GM21717 (cell line): ENCODE measurements around the gene BMP6.

ENCODE experiments used
- ATAC-seq: cut with Tn5 transposase; IDR thresholded peaks from one replicate; pipeline ENCODE4 v1.9.1; 2021; ENCODE audit warnings: mild to moderate bottlenecking, moderate library complexity; ENCODE audit not compliant: unreplicated experiment

BMP6 gene

DNA sequence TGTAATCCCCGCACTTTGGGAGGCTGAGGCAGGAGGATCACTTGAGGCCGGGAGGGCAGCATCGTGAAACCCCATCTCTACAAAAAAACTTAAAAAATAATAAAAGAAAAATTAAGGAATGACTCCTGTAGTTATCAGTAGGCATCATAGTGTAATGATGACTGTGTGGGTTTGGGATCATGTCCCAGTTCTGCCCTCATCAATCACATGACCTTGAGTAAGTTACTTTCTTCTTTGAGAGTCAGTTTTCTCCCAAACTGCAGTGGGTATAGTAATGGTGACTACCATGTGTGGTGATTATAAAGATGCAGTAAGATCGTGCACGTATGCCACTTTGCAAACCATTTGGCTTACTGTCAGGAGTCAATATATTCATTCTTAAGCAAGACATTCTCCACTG, 95.5 kb downstream of the BMP6 start:
- no peak for ATAC-seq

DNA sequence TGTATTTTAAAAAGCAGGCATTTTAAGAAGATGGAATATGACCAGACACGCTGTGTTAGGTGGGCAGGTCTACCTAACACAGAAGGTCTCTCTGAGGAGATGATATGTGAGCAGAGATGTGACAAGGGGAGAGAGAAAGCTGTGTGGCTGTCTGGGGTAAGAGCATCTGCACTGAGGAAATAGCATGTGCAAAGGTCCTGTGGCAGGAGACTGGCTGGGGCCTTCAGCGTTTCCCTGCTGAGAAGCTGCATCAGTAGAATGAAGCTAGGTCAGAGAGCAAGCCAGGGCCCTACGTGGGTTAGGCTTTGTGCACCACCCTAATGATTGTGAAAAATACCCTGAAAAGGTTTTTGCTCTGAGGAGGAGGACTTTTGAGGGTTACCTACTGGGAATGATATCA, 97.7 kb downstream of the BMP6 start:
- ATAC-seq, result no peak

DNA sequence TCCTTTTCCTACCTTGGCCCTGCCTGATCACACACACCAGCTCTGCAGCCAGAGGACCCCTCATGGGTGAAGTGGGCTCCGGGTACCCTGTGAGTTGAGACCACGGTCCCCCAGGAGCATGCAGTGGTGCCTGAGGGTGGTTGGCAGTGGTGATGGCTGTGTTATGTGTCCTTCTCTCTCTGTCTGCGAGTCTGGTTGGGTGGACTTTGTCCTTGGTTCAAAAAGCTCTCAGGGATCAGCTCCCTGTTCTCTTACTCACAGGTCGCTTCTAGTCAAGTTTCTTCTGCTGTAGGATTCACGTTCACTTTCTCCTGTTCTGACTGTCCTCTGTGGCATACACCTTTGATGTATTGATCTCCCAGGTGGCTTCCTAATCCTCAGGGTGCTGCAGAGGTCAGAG, 100.1 kb downstream of the BMP6 start:
- no peak for ATAC-seq

DNA sequence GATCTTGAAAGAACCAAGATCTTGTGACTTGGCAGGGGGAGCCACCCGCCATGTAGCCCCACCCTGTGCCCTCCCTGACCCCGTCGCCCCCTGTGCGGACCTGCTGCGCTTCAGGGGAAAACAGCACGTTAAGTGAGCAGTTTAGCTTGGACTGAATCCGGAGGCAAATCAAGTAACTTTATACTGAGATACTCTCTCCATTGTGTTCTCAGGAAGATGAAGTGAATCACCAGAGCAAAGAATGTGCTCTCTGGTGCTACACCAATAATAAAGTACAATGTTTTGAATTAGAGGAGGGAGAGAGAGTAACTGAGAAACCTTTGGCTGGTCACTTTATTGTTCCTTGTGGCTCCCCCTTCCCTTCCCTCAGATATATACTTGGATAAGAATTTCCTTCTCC, 101.2 kb downstream of the BMP6 start:
- ATAC-seq, result no peak

DNA sequence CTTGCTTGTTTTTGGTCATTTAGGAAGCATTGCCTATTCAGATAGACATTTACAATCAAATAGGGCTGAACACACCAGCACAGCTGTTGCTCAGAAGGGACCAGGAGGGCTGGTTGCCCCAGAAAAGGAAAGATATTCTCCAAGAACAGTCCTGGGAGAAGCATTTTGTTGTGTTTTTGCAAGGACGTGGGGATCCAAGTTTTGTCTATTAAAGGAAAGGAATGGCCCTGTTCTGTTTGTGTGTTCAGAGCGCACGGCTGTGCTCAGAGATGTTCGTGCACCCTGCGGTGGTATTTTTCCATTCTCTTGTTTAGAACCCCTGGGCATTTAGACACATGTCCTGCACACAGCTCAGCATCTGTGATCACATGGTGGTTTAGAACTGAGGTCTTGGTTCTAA, 102.2 kb downstream of the BMP6 start:
- no peak for ATAC-seq

DNA sequence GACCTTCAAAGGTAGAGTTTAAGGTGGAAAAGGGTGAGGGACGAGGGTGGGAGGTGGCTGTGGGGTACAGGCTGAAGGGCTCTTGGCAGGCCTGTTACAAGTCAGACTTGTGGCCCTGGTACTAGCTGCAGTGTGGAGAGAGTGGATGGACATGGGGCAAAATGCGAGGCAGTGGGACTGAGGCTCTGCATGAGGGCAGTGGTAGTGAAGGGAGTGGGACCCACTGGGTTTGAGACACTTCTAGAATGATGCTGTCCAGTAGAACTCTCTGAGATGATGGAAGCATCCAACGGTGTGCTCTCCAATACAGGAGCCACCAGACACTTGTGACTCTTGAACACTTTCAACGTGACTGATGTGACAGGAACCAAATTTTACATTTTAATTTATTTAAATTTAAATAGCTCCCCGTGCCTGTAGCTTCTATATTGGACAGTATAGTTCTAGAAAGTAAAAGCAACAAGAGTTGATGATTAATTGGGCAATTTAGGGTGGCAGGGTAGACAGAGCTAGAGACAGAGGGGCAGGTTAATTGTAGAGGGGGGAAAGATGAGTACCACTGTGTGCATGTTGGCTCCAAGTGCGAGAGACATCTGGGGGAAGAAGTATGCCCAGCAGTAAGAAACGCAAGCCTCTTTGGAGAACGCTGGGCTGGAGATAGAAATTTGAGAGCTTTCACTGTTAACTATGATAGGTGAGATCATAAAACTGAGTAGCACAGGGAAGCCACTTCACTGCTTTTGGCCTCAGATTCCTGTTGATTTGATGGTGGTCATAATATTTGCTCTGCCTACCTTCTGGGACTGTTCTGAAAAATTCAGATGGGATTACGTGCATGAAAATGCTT, 107.2 kb downstream of the BMP6 start:
- ATAC-seq, result no peak

DNA sequence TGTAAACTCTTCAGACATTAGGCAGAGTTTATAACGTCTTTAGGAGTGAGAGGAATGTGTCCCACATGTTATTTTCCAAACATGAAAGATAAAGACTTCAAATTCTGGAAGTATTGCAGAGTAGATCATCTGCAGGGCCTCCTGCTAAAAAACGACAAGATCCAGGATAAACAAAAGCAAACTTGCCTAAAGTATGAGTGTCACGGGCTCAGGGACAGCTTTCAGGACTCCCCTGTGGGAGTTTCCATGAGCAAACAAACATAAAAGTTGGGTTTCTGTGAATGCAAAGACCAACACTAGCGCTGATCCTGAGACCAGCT, 107.8 kb downstream of the BMP6 start:
- no peak for ATAC-seq

DNA sequence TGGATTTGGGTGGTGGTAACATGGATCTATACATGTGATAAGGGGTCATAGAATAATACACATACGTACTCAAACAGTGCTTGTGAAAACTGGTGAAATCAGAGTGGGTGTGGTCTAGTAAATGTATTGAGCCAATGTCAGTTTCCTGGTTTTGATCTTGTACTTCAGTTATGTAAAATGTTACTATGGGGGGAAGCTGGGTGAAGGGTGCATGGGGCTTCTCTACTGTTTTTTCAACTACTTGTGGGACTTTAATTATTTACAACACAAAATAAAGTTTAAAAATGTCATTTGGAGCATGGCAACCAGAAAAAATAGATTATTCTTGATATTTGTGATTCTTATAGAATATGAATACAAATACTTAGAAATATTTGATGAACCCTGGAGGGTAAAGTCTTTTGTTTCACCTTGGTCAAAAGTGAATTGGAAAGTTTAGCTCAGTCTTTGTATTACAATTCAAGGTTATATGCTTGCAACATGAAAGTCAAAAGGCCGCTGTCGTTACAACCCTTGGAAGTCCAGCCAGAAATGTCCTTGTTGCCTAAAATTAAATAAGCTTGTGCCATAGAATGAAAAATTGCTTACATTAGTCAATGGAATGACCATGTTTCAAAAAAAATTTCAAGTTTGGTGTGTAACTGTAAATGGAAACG, 110.6 kb downstream of the BMP6 start:
- ATAC-seq, result no peak

DNA sequence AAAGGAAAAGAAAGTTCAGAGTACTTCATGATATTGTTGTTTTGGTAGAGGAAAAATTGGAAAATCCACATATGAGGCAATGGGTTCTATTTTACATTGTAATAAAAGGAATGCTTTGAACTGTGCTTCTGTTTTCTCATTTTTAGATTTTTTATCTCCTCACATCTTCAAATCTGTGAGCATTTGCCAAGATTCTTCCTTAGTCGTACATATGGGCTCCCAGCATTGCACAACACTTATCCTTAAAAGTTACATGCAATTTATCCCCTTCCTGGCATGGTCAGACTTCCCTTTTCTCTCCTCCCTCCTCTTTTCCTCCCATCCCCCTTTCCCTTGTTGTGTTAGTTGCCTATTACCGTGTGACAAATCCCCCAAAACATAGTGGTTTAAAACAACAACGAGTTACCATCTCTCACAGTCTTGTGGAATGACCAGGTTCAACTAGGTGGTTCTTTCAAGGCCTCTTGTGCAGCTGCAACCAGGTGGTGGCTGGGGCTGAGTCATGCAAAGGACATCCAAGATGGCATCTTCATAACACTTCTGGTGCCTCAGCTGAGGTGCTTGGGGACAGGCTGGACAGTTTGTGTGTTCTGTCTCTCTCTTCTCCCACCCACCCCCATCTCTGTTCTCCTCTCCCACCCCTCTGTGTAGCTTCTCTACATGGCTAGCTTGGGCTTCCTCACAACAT, 116.0 kb downstream of the BMP6 start:
- no peak for ATAC-seq

DNA sequence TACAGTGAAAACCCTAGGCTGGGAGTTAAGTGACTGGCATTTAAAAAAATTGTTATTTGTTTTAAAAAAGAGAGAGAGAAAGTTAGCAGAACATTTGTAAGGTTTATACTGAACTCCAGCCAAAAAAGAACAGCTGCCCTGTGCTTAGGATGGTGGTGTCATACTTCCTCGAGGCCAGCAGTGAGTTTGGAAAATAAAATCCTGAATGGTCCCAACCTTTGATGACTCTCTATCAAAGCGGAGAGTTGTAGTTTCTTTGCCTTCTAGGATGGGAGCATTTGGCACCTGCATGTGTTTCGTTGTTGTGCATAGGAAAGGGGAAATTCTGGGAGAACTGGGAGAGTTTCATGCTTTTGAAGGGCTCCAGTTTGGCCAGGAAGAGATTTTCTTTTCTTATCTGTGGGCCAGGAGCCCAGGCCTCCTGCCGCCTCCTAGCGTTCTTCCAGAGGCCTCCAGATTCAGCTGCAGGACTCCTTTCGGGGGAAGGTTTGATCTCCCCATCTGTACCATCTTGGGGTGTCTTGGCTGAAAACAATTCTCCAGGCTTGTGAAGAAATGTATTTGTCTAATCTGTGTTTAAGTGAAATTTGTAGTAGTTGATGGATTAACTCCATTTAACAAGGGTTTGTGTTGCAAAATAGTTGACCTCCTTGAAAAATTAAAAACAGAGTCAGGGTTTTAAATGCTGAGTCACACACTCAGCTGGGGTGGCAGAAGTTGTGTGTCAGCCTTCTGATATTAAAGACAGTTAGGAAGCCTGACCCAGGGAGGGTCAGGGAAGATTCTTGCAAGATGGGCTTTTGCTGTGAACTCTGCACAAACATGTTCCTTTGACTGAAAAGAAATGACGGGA, 121.3 kb downstream of the BMP6 start:
- ATAC-seq, result no peak

DNA sequence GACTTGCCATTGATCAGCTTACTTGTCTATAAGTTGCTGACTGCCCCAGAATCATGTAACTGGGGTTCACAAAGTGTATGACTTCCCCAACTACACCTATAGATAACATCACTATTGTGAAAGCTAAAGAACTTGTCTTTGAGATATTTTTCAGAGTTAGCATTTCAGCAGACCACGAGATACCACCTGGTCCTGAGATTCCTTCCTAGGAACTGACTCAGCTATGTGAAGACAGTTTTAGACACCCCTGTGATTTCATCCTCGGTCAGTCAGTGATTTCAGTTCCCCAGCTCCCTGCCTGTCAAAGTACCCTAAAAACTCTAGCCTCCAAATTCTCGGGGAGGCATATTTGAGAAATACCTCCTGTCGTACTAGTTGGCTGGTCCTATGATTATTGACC, 122.3 kb downstream of the BMP6 start:
- ATAC-seq, result no peak

DNA sequence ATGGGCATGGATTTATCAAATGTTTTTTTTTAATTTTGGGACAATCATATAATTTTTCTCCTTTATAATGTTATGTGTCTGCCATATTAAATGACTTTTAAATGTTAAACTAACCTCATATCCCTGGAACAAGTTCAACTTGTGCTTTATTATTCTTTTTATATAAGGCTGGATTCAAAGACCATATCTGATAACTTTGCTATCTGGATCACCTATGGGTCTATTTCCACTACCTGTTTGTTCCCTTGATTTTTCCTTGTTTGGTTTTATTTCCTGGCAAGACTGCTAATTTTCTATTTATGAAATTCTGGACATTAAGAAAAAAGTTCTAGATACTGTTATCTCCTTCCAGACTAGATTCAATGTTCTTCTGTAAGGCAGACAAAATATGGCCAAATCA, 125.9 kb downstream of the BMP6 start:
- no peak for ATAC-seq

DNA sequence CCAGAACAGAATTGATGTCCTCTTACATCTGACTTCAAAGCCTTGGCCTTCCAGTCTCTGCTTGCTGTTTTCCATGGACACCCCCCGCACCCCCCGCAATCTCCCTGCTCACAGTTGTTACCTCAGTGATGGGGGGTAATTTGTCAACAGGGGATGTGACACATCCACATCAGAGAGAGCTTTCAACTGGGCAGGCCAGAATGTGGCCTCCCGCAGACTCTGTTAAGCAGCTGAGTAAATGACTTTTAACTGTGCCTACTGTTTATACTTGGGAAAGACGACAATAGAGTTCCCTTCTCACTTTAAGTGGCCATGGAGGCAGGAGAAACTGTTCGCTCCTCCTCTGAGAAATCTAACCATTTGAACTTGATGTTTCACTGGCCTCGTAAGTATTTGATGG, 133.7 kb downstream of the BMP6 start:
- no peak for ATAC-seq

DNA sequence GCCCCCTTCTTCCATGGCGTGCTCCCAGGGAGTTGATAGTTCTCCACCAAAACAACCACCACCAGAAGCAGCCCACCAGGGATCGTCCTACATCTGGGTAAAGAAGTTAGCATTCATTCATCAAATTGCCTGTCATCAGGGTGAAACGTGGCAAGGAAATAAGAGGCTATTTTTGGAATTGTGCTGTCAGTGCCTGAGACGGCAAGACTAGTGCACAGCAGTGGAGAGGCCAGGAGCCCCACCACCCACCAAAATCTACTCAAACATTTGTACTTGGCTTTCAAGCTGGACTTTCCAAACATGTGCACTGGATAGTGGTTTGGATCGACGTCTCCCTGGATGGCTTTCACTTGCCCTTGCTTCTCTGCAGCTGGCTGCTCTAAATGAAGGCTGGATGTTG, 139.9 kb downstream of the BMP6 start:
- no peak for ATAC-seq

DNA sequence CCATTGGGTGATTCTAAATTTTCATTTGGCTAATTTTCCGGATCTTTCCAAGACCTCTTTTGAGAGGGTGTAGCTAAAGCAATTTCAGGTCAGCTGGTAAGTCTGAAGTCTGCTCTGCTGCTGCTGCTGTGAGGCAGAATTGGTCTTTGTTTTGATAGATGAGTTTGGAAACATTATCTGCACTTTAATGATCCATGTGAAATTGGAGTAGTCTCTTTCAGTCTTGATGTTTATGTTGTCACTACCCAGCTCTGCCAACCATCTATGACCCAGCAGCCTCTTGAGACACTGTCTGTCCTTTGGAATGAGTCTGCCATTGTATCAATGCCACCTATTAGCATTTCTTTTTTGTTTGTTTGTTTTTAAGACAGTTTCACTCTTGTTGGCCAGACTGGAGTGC, 140.6 kb downstream of the BMP6 start:
- no peak for ATAC-seq

DNA sequence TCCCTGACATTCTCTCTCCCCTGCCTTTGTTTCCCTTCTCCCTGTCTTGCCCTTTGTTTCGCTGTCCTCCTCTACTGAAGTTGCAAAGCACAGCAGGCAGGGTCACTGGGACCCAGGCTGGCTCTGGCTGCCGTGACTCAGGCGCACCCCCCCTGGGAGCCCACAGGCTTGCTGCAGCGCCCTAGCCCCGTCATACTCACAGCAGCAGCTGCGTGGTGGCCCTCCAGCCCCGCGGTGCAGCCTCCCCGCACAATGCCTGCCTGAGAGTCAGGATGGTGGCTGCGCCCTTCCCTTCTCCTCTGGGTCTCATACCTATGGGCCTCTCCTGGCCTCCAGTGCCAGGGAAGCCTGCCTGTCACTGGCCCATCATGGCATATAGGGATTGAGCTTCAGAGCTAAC, 143.0 kb downstream of the BMP6 start:
- no peak for ATAC-seq

DNA sequence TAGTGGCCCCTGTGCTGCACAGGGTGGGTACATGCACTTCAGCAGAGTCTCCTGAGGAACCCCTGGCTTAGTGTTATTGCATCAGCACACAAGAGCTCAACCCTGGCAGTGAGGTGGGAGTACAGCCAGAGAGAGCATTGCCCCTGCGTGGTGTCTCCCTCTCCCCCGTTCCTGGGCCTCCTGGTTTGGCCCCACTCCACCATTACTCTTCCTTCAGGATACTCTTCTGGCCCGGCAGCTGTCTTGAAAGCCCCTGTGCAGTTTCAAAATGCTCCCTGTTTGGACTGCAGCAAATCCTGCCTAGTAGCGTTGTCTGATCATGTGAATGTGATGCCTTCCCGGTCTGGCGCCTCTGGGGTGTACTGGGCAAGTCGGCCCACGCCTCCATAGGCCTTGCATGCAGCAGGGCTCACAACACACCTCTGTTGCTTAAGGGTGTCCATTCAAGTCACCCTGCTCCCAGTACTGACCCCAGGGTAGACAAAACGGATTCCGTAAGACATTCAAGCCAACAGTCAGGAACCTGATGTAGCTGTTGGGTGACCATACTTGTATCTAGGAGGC, 152.6 kb downstream of the BMP6 start:
- no peak for ATAC-seq

DNA sequence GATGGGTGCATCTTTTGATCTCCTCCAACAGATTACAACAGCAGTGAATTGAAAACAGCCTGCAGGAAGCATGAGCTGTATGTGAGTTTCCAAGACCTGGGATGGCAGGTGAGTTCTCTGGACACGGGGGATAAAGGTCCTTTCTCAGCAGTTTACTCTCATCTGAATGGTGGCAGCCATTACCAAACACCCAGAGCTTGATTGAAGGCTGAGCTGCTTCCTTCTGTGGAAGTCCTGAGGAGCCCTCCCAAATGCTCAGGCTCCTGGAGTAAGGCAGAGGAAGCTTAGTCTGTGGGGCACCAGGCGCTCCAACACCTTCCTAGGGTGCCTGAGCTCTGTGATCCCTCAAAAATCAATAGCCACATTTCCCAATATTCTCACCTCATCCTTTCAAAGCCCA, 153.1 kb downstream of the BMP6 start:
- no peak for ATAC-seq

DNA sequence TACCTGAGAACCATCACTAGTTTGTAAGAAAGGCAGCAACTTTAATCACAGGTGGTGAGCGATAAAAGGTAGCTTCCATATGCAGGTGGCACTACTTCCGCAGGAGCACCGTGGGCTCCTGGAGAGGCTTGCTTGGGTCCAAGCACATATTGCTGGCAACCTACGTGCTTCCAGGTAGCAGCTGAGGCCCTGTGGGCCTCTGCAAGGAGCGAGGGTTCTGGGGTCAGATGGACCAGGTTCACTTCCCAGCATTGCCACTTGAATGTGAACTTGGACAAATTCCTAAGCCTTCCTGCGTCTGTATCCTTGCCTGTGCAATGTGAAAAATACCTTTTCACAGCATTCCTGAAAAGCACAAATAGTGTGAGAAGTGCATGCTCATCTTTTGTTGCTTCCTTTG, 153.7 kb downstream of the BMP6 start:
- no peak for ATAC-seq

DNA sequence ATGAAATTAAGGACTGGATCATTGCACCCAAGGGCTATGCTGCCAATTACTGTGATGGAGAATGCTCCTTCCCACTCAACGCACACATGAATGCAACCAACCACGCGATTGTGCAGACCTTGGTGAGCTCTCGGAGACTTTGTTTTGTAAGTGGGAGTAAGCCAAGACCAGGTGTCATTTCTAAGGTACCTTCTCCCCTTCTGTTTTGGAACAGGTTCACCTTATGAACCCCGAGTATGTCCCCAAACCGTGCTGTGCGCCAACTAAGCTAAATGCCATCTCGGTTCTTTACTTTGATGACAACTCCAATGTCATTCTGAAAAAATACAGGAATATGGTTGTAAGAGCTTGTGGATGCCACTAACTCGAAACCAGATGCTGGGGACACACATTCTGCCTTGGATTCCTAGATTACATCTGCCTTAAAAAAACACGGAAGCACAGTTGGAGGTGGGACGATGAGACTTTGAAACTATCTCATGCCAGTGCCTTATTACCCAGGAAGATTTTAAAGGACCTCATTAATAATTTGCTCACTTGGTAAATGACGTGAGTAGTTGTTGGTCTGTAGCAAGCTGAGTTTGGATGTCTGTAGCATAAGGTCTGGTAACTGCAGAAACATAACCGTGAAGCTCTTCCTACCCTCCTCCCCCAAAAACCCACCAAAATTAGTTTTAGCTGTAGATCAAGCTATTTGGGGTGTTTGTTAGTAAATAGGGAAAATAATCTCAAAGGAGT, 154.2 kb downstream of the BMP6 start:
- ATAC-seq, result no peak
